ENCODE results near the gene KIAA1549.
"Not testable (repeated sequence)": the region's sequence is repeated elsewhere in the genome, so short reads cannot be mapped to it uniquely, and the experiment has no call there.

The KIAA1549 gene

GRCh38 chr7:138981332-138982203, at the start of gene KIAA1549:
Gene KIAA1549, minus strand, starts transcription at chr7:138981389. Its CDS starts 120 bp downstream, at chr7:138981269.
- DNase-seq = peak; percentile 53

GRCh38 chr7:139029353-139029752, 48.2 kb upstream of the KIAA1549 start:
- DNase-seq = no peak

GRCh38 chr7:139026551-139026950, 45.4 kb upstream of the KIAA1549 start:
- DNase-seq = no peak

GRCh38 chr7:139025861-139026260, 44.7 kb upstream of the KIAA1549 start:
- DNase-seq = not testable (repeated sequence)

GRCh38 chr7:139023076-139023475, 41.9 kb upstream of the KIAA1549 start:
- no peak for DNase-seq

GRCh38 chr7:139022286-139022685, 41.1 kb upstream of the KIAA1549 start:
- DNase-seq = no peak

GRCh38 chr7:139018910-139019309, 37.7 kb upstream of the KIAA1549 start:
- no peak for DNase-seq

- peak; percentile 80 for DNase-seq
Measured at GRCh38 chr7:139016931-139017511, 35.8 kb upstream of the KIAA1549 start.

- DNase-seq = no peak
Measured at GRCh38 chr7:139011373-139011772, 30.2 kb upstream of the KIAA1549 start.

- DNase-seq = no peak
Measured at GRCh38 chr7:139004321-139005090, 23.3 kb upstream of the KIAA1549 start.

- DNase-seq = no peak
Measured at GRCh38 chr7:138999414-138999813, 18.2 kb upstream of the KIAA1549 start.

- DNase-seq = no peak
Measured at GRCh38 chr7:138992052-138992531, 10.9 kb upstream of the KIAA1549 start.

GRCh38 chr7:138987686-138988085, 6.5 kb upstream of the KIAA1549 start:
- no peak for DNase-seq

GRCh38 chr7:138982204-138982623, 1.0 kb upstream of the KIAA1549 start:
- DNase-seq = no peak

GRCh38 chr7:138980563-138981291, 462 bp downstream of the KIAA1549 start:
- DNase-seq = peak; percentile 46

GRCh38 chr7:138979988-138980562, 1.1 kb downstream of the KIAA1549 start:
- no peak for DNase-seq

- no peak for DNase-seq
Measured at GRCh38 chr7:138979226-138979979, 1.8 kb downstream of the KIAA1549 start.

GRCh38 chr7:138978541-138979184, 2.5 kb downstream of the KIAA1549 start:
- DNase-seq = no peak

GRCh38 chr7:138976161-138976560, 5.0 kb downstream of the KIAA1549 start:
- DNase-seq = not testable (repeated sequence)

GRCh38 chr7:138975343-138976104, 5.7 kb downstream of the KIAA1549 start:
- peak; percentile 36 for DNase-seq
